Measurements from ENCODE around the gene RBFOX2.
"Not testable (repeated sequence)": the region's sequence is repeated elsewhere in the genome, so short reads cannot be mapped to it uniquely, and the experiment has no call there.

Gene RBFOX2

DNA sequence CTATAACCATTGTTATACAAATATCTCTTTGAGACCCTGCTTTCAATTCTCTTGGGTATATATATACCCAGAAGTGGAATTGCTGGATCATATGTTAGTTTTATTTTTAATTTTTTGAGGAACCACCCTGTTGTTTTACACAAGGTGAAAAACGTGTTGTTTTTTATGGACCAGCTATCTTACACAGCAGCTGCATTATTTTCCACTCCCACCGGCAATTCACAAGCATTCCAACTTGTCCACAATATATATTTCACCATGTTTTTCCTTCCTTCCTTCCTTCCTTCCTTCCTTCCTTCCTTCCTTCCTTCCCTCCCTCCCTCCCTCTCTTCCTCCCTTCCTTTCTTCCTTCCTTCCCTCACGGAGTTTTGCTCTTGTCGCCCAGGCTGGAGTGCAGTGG lies 317.3 kb downstream of the RBFOX2 start:
- TF ChIP-seq, protein P1, sequence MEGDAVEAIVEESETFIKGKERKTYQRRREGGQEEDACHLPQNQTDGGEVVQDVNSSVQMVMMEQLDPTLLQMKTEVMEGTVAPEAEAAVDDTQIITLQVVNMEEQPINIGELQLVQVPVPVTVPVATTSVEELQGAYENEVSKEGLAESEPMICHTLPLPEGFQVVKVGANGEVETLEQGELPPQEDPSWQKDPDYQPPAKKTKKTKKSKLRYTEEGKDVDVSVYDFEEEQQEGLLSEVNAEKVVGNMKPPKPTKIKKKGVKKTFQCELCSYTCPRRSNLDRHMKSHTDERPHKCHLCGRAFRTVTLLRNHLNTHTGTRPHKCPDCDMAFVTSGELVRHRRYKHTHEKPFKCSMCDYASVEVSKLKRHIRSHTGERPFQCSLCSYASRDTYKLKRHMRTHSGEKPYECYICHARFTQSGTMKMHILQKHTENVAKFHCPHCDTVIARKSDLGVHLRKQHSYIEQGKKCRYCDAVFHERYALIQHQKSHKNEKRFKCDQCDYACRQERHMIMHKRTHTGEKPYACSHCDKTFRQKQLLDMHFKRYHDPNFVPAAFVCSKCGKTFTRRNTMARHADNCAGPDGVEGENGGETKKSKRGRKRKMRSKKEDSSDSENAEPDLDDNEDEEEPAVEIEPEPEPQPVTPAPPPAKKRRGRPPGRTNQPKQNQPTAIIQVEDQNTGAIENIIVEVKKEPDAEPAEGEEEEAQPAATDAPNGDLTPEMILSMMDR (IDR thresholded peaks at IDR 0.05; ENCODE audit: low read depth, low read length), result no peak
- H3K9me3 ChIP-seq, result no peaks in the 10 kb centered on the region
- no peaks in the 10 kb centered on the region for H3K27me3 ChIP-seq
- no peaks in the 10 kb centered on the region for H3K36me3 ChIP-seq
- DNase-seq, result no peak
- no peaks in the 10 kb centered on the region for H3K4me1 ChIP-seq
- no peak overlapping the region for H3K4me3 ChIP-seq (ENCODE audit: low read depth, low read length)

DNA sequence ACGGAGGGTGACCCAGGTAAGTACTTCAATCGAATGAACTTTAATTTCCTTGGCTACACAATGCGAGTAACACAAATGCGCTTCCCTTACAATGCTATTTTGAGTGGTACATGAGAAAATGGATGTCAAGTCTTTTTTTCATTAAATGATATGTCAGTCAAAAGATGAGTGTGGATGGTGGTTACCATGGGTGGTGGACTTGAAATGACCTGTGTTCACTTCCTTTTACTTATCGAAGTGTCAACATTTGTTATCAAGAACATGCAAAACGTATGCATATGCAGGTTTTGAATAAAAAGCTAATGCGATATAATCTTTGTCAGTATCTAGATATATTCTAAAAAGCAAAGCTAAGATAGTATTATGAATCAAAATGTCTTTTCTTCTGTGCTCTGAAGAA lies 319.7 kb downstream of the RBFOX2 start:
- H3K27me3 ChIP-seq, result no peaks in the 10 kb centered on the region
- H3K4me1 ChIP-seq, result no peaks in the 10 kb centered on the region
- H3K36me3 ChIP-seq, result no peaks in the 10 kb centered on the region
- no peaks in the 10 kb centered on the region for H3K9me3 ChIP-seq
- TF ChIP-seq, protein P1 (IDR thresholded peaks at IDR 0.05; ENCODE audit: low read depth, low read length), result no peak
- H3K4me3 ChIP-seq (ENCODE audit: low read depth, low read length), result no peak overlapping the region
- no peak for DNase-seq

DNA sequence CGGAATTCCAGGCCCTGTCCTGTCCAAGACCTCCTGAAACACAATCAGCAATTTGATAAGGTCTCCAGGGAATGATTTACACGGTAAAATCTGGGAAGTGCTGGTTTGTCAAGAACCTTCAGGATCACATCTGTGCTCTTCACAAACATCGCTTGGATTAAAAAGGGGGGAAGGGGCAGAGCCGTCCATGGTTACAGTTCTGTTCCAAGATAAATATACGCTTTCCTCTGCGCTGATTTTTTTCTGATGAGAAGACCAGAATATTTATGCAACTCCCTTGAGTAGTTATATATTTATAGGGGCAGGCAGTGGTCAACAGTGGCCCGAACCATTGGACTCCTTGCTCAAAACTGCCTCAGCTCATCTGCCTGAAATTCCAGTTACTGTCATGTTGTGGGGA lies 320.2 kb downstream of the RBFOX2 start:
- no peaks in the 10 kb centered on the region for H3K9me3 ChIP-seq
- H3K4me1 ChIP-seq, result no peaks in the 10 kb centered on the region
- TF ChIP-seq, protein P1 (IDR thresholded peaks at IDR 0.05; ENCODE audit: low read depth, low read length), result no peak
- H3K36me3 ChIP-seq, result no peaks in the 10 kb centered on the region
- H3K4me3 ChIP-seq (ENCODE audit: low read depth, low read length), result no peak overlapping the region
- no peak for DNase-seq
- no peaks in the 10 kb centered on the region for H3K27me3 ChIP-seq

DNA sequence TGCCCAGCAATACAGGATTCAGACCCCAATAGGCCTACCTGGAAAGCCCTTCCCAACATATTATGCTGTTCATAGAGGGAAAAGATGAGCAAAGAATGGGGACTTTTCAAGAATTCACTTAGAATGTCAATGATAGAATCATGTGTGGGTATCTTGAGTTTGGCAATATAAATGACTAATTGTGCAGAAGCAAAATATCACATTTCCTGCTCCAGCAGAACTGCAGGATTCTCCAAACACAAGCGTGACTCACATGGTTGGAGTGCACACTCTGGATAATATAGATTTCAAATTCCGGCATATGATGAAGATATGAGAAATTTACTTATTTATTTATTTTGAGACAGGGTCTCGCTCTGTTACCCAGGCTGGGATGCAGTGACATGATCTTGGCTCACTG lies 323.5 kb downstream of the RBFOX2 start:
- no peak for DNase-seq
- Histone ChIP-seq H3K9me3 (no peaks in the 10 kb centered on the region), H3K27me3 (no peaks in the 10 kb centered on the region), H3K36me3 (no peaks in the 10 kb centered on the region), H3K4me3 (ENCODE audit: low read depth, low read length) (no peak overlapping the region), H3K4me1 (no peaks in the 10 kb centered on the region)
- TF ChIP-seq, protein P1 (IDR thresholded peaks at IDR 0.05; ENCODE audit: low read depth, low read length), result no peak

DNA sequence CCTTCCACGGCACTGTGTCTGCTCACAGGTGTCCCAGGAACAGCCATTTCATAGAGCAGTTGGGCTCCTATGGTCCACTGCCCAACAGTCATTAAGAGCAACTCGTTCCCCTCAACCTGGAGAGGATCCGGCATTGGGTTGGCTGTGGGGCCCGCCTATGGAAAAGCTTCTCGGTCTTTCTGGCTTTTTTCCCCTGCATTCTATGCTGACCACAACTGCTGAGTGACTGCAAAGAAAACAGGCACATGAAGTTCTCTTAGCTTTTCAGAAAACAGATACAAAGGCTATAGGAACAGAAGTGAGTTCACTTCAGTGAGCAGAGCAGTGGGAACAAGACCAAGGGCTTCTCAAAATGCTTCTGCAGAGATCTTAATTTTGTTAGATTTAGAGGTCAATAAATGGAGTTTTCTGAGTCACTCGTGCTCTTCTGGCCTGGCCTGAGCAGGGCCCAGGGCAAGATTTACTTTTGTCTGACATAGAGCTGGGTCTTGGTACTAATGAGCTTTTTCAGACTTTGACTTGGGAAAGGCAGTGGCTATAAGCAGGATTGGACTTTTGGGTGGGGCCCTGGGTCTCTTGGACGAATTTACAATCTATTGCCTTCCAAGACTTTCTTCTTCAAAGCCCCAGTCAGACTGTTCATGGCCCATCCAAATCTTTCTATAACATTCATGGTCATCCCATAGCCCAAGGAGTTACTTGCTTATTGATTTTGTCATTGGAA lies 324.6 kb downstream of the RBFOX2 start:
- no peaks in the 10 kb centered on the region for H3K9me3 ChIP-seq
- no peaks in the 10 kb centered on the region for H3K27me3 ChIP-seq
- H3K36me3 ChIP-seq, result no peaks in the 10 kb centered on the region
- DNase-seq, result no peak
- no peaks in the 10 kb centered on the region for H3K4me1 ChIP-seq
- no peak overlapping the region for H3K4me3 ChIP-seq (ENCODE audit: low read depth, low read length)
- TF ChIP-seq, protein P1 (IDR thresholded peaks at IDR 0.05; ENCODE audit: low read depth, low read length), result no peak

DNA sequence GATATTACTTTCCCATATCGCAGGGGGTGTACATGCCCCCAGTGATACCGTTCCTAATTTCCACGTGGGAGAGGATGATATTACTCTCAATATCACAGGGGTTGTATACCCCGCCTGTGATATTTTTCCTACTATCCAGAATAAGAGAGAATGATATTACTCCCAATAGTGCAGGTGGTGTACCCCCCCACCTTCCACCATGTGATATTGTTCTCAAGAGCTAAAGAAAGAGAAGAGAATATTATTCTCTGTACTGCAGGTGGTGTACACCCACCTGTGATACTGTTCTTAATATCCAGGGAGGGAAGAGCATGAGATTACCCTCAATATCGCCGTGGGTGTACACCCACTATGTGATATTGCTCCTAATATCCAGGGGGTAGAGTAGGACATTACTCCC lies 328.8 kb downstream of the RBFOX2 start:
- not testable (repeated sequence) for DNase-seq; H3K27me3 ChIP-seq; H3K36me3 ChIP-seq; H3K4me1 ChIP-seq; H3K4me3 ChIP-seq (ENCODE audit: low read depth, low read length); H3K9me3 ChIP-seq

Data from BE2C (cell line).